ENCODE results near the gene ZNF556. TPM values are rescaled to one million over a fixed set of nuclear protein-coding genes. Genes with fewer than 3 reads are reported as not detected.

The ZNF556 gene
- total RNA-seq, 1 experiment from 2014 or later = not detected

- no peak for TF ChIP-seq EZH2phosphoT487 (IDR thresholded peaks at IDR 0.05; ENCODE audit: borderline replicate concordance)
Observed at GRCh38 chr19:2845107-2845506, 22.0 kb upstream of the ZNF556 start (continued).

DNA sequence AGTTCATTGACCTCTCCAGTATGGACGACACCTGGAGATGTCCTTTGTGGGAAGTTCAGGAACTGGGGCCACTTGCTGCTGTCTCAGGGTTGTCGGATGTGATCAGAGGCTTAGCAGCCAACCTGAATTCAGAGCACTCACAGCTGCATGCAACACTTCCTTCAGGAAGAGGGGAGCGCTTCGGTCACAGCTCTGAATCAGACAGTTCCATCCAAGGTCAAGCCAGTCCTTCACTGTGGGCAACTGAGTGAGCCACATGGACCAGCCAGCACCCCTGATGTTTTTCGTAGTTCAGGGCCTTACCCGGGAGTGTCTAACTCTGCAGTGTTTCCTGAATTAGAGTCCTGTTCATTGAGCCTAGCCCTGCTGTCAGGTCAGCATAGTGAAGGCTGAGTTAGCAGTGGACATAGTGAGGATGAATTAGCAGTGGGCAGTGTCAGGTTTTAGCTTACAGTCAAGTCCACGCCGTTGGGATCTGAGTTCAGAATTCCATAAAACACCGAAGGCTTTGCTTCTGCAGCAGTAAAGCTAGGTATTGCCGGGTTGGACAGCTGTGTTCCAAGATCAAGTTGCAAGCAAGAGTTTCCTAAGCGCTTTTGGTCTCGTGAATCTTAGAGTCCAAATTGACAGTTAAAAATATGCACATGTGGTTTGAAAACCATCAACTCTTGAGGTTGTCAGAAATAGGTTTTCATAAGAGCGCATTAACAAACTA lies 20.8 kb upstream of the ZNF556 start:
- BruUV-seq (replicated peaks) = no TSS peak
- Histone ChIP-seq H3K79me2 (ENCODE audit: insufficient read depth, low read length) (no peaks in the 10 kb centered on the region; the same call in 1 of the 2 replicates), H3K9ac (ENCODE audit: low read length) (no peak overlapping the region), H3K9me3 (ENCODE audit: control insufficient read depth in 1 of 2, insufficient read depth in 1 of 2, low read depth in 1 of 2, low read length in 2 of 2) (peaks cover 0 to 10% of the 10 kb centered on the region in 2 experiments; a peak in 2 of 4 replicates), H3K27ac (ENCODE audit: low read depth, low read length) (no peak overlapping the region), H3K36me3 (ENCODE audit: control insufficient read depth in 1 of 2, insufficient read depth in 2 of 2, low read length in 2 of 2) (peaks cover 0 to 2% of the 10 kb centered on the region in 2 experiments; a peak in 2 of 4 replicates), H3K9me2 (ENCODE audit: insufficient read depth) (no peaks in the 10 kb centered on the region), H2AFZ (ENCODE audit: low read depth, low read length, poor library complexity, severe bottlenecking) (no peak overlapping the region), H3K4me2 (ENCODE audit: low read length) (no peak overlapping the region), H4K20me1 (ENCODE audit: insufficient read depth) (no peaks in the 10 kb centered on the region), H3K4me1 (ENCODE audit: control insufficient read depth in 1 of 2, insufficient read depth in 2 of 2, low read length in 2 of 2) (peaks cover 0 to 7% of the 10 kb centered on the region in 2 experiments; a peak in 2 of 4 replicates), H3K4me3 (replicated peaks in 1 of 2; ENCODE audit: low read depth in 1 of 2, low read length in 2 of 2) (no peak overlapping the region), H3K27me3 (ENCODE audit: insufficient read depth, low read length) (no peaks in the 10 kb centered on the region)
- ChIA-PET CTCF (no interaction called here), POLR2A (no interaction called here), RAD21 (ENCODE audit: low non-redundant PET in 1 of 2, low total read pairs in 2 of 2, uncharacterized antibody in 2 of 2, unreplicated experiment in 2 of 2) (no interaction called here)
- intact Hi-C loops (cut with micrococcal nuclease) = loop anchor here (10.0 kb wide), 1 partner anchor 88 kb away; no protein-coding TSS in a partner anchor
- DNase-seq (ENCODE audit: low read depth, low spot score) (no peak), ATAC-seq (no peak)
- TF ChIP-seq YY1 (IDR thresholded peaks at IDR 0.05; ENCODE audit: extremely low read depth, insufficient replicate concordance, low read depth, low read length) = no peak
- TF ChIP-seq, protein P1, sequence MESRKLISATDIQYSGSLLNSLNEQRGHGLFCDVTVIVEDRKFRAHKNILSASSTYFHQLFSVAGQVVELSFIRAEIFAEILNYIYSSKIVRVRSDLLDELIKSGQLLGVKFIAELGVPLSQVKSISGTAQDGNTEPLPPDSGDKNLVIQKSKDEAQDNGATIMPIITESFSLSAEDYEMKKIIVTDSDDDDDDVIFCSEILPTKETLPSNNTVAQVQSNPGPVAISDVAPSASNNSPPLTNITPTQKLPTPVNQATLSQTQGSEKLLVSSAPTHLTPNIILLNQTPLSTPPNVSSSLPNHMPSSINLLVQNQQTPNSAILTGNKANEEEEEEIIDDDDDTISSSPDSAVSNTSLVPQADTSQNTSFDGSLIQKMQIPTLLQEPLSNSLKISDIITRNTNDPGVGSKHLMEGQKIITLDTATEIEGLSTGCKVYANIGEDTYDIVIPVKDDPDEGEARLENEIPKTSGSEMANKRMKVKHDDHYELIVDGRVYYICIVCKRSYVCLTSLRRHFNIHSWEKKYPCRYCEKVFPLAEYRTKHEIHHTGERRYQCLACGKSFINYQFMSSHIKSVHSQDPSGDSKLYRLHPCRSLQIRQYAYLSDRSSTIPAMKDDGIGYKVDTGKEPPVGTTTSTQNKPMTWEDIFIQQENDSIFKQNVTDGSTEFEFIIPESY (IDR thresholded peaks at IDR 0.05; ENCODE audit: extremely low read depth, insufficient replicate concordance, low read length) = no peak
- no peak for TF ChIP-seq SP1 (IDR thresholded peaks at IDR 0.05; ENCODE audit: low read depth)
- no peak for TF ChIP-seq CEBPB (IDR thresholded peaks at IDR 0.05; ENCODE audit: low read depth)

All from HCT116 (cell line).